Posterior vena cava (tissue), 2 donors: Measurements from ENCODE around the gene PRDX3. TPM values are rescaled to one million over a fixed set of nuclear protein-coding genes. Genes with fewer than 3 reads are reported as not detected.

ENCODE experiments used
- DNase-seq: peaks from one replicate; pipeline ENCODE4 v3.0.0-alpha.2; 2020; ENCODE audit warnings: low spot score
- intact Hi-C, 2 donors: fragments of 100-400 bp; cut with DNase I; formaldehyde crosslinking; loops; one replicate each; pipeline versions ENCODE4 v1.14.1 to v1.14.2; 2022 to 2023
- long read RNA-seq, 2 donors: library from polyadenylated mRNA; unstranded; transcript quantifications; one replicate each; pipeline ENCODE4 v2.0.0, GENCODE V29; 2020 to 2021
- total RNA-seq, 2 donors: library from RNA; stranded (reverse); fragmentation: NEBNext Ultra II Directional; extraction: Animal tissue kit (Norgen Biotek cat#: 25700); gene quantifications; one replicate each; pipeline ENCODE4 v1.2.1, GENCODE V29; 2021
- donor health status: DM: yes; HTN: yes; CAD: no.
- donor health status: DM: yes; HTN: yes; CAD: no.

Gene PRDX3
- total RNA-seq, result 100 to 1,000 TPM in 1 of 2 donors, 10 to 100 TPM in 1; 95.8 to 106 TPM
- long read RNA-seq, donor 1, transcript PRDX3-201 (7 exons, 1,591 nt), result major isoform, 79 of 86 reads
- long read RNA-seq, donor 1, partial matches to known transcripts, result 2 of 86 reads
- long read RNA-seq, donor 1, other reads (novel, unspliced or antisense), result 4 of 86 reads
- long read RNA-seq, donor 2, transcript PRDX3-201 (7 exons, 1,591 nt), result major isoform, 445 of 478 reads
- long read RNA-seq, donor 2, partial matches to known transcripts, result 13 of 478 reads
- long read RNA-seq, donor 2, other reads (novel, unspliced or antisense), result 18 of 478 reads

- intact Hi-C loops, result no loop called here
Measured at GRCh38 chr10:119178372-119179119, at the start of gene PRDX3. TSS of gene PRDX3 (minus strand) at chr10:119178812. CDS start at chr10:119178790, 22 bp downstream.

GRCh38 chr10:119227825-119228224, 49.2 kb upstream of the PRDX3 start:
- DNase-seq, result no peak
- intact Hi-C loops, result no loop called here

More at GRCh38 chr10:119178372-119179119, at the start of gene PRDX3:
- DNase-seq, result peak; percentile 98

GRCh38 chr10:119225083-119225658, 46.6 kb upstream of the PRDX3 start:
- no peak for DNase-seq

GRCh38 chr10:119222966-119223386, 44.4 kb upstream of the PRDX3 start:
- peak; percentile 35 for DNase-seq
- intact Hi-C loops, result no loop called here

More at GRCh38 chr10:119225083-119225658, 46.6 kb upstream of the PRDX3 start:
- intact Hi-C loops, result no loop called here

- intact Hi-C loops, result no loop called here
Measured at GRCh38 chr10:119222537-119222936, 43.9 kb upstream of the PRDX3 start.

GRCh38 chr10:119221666-119222065, 43.1 kb upstream of the PRDX3 start:
- intact Hi-C loops, result no loop called here
- no peak for DNase-seq

More at GRCh38 chr10:119222537-119222936, 43.9 kb upstream of the PRDX3 start:
- DNase-seq, result no peak

GRCh38 chr10:119221201-119221600, 42.6 kb upstream of the PRDX3 start:
- intact Hi-C loops, result no loop called here
- no peak for DNase-seq

GRCh38 chr10:119219871-119220270, 41.3 kb upstream of the PRDX3 start:
- intact Hi-C loops, result loop anchor here in 1 of 2 donors (10.0 kb wide), 1 partner anchor 95 kb away; no protein-coding TSS in a partner anchor
- DNase-seq, result no peak

- DNase-seq, result peak; percentile 23
- intact Hi-C loops, result loop anchor here in 1 of 2 donors (10.0 kb wide), 1 partner anchor 97 kb away; no protein-coding TSS in a partner anchor
Measured at GRCh38 chr10:119217991-119218490, 39.4 kb upstream of the PRDX3 start.

- DNase-seq, result no peak
- intact Hi-C loops, result loop anchor here in 1 of 2 donors (10.0 kb wide), 1 partner anchor 97 kb away; no protein-coding TSS in a partner anchor
Measured at GRCh38 chr10:119217401-119217800, 38.8 kb upstream of the PRDX3 start.

GRCh38 chr10:119216127-119216526, 37.5 kb upstream of the PRDX3 start:
- peak; percentile 24 for DNase-seq
- intact Hi-C loops, result loop anchor here in 1 of 2 donors (10.0 kb wide), 1 partner anchor 99 kb away; no protein-coding TSS in a partner anchor

- intact Hi-C loops, result loop anchor here in 1 of 2 donors (10.0 kb wide), 1 partner anchor 99 kb away; no protein-coding TSS in a partner anchor
- peak; percentile 43 for DNase-seq
Measured at GRCh38 chr10:119215371-119215770, 36.8 kb upstream of the PRDX3 start.

GRCh38 chr10:119211625-119212441, 33.2 kb upstream of the PRDX3 start:
- intact Hi-C loops, result loop anchor here in 1 of 2 donors (10.0 kb wide), 1 partner anchor 103 kb away; no protein-coding TSS in a partner anchor
- DNase-seq, result no peak

GRCh38 chr10:119211176-119211575, 32.6 kb upstream of the PRDX3 start:
- intact Hi-C loops, result loop anchor here in 1 of 2 donors (10.0 kb wide), 1 partner anchor 104 kb away; no protein-coding TSS in a partner anchor
- no peak for DNase-seq

- intact Hi-C loops, result loop anchor here in 1 of 2 donors (10.0 kb wide), 1 partner anchor 104 kb away; no protein-coding TSS in a partner anchor
- DNase-seq, result no peak
Measured at GRCh38 chr10:119210633-119211032, 32.0 kb upstream of the PRDX3 start.

- DNase-seq, result no peak
- intact Hi-C loops, result loop anchor here (5.0 to 10.0 kb wide), 2 partner anchors 42 to 105 kb away; no protein-coding TSS in a partner anchor
Measured at GRCh38 chr10:119209736-119210355, 31.2 kb upstream of the PRDX3 start.

GRCh38 chr10:119209035-119209735, 30.6 kb upstream of the PRDX3 start:
- intact Hi-C loops, result loop anchor here in 1 of 2 donors (5.0 kb wide), 1 partner anchor 43 kb away; no protein-coding TSS in a partner anchor
- no peak for DNase-seq
